Measurements from ENCODE around the gene KCNK16. TPM values are rescaled to one million over a fixed set of nuclear protein-coding genes. Genes with fewer than 3 reads are reported as not detected.

Gene KCNK16
- total RNA-seq, 1 experiment from 2014 or later = not detected

- in situ Hi-C loops (cut with HindIII; ENCODE audit: low pct_unique_long_range_greater_than_20kb, low sequenced_read_pairs) = no loop called here
- no peak for DNase-seq (ENCODE audit: low read depth, low spot score)
Observed at GRCh38 chr6:39344821-39345280, 22.3 kb upstream of the KCNK16 start.

GRCh38 chr6:39343396-39343870 is 20.9 kb upstream of the KCNK16 start:
- in situ Hi-C loops (cut with HindIII; ENCODE audit: low pct_unique_long_range_greater_than_20kb, low sequenced_read_pairs) = no loop called here
- no peak for DNase-seq (ENCODE audit: low read depth, low spot score)

GRCh38 chr6:39342692-39343395 is 20.3 kb upstream of the KCNK16 start:
- no peak for DNase-seq (ENCODE audit: low read depth, low spot score)
- in situ Hi-C loops (cut with HindIII; ENCODE audit: low pct_unique_long_range_greater_than_20kb, low sequenced_read_pairs) = no loop called here

- DNase-seq (ENCODE audit: low read depth, low spot score) = no peak
- in situ Hi-C loops (cut with HindIII; ENCODE audit: low pct_unique_long_range_greater_than_20kb, low sequenced_read_pairs) = no loop called here
Observed at GRCh38 chr6:39341937-39342336, 19.4 kb upstream of the KCNK16 start.

- DNase-seq (ENCODE audit: low read depth, low spot score) = no peak
- in situ Hi-C loops (cut with HindIII; ENCODE audit: low pct_unique_long_range_greater_than_20kb, low sequenced_read_pairs) = no loop called here
Observed at GRCh38 chr6:39341352-39341751, 18.9 kb upstream of the KCNK16 start.

- in situ Hi-C loops (cut with HindIII; ENCODE audit: low pct_unique_long_range_greater_than_20kb, low sequenced_read_pairs) = no loop called here
- no peak for DNase-seq (ENCODE audit: low read depth, low spot score)
Observed at GRCh38 chr6:39339868-39340550, 17.5 kb upstream of the KCNK16 start.

GRCh38 chr6:39339096-39339867 is 16.8 kb upstream of the KCNK16 start:
- in situ Hi-C loops (cut with HindIII; ENCODE audit: low pct_unique_long_range_greater_than_20kb, low sequenced_read_pairs) = no loop called here
- DNase-seq (ENCODE audit: low read depth, low spot score) = no peak

- DNase-seq (ENCODE audit: low read depth, low spot score) = no peak
- in situ Hi-C loops (cut with HindIII; ENCODE audit: low pct_unique_long_range_greater_than_20kb, low sequenced_read_pairs) = no loop called here
Observed at GRCh38 chr6:39338397-39338796, 15.9 kb upstream of the KCNK16 start.

GRCh38 chr6:39335780-39336545 is 13.5 kb upstream of the KCNK16 start:
- in situ Hi-C loops (cut with HindIII; ENCODE audit: low pct_unique_long_range_greater_than_20kb, low sequenced_read_pairs) = no loop called here
- no peak for DNase-seq (ENCODE audit: low read depth, low spot score)

GRCh38 chr6:39333644-39334438 is 11.3 kb upstream of the KCNK16 start:
- DNase-seq (ENCODE audit: low read depth, low spot score) = no peak
- in situ Hi-C loops (cut with HindIII; ENCODE audit: low pct_unique_long_range_greater_than_20kb, low sequenced_read_pairs) = no loop called here

- no peak for DNase-seq (ENCODE audit: low read depth, low spot score)
- in situ Hi-C loops (cut with HindIII; ENCODE audit: low pct_unique_long_range_greater_than_20kb, low sequenced_read_pairs) = no loop called here
Observed at GRCh38 chr6:39330476-39330875, 8.0 kb upstream of the KCNK16 start.

GRCh38 chr6:39330057-39330456 is 7.6 kb upstream of the KCNK16 start:
- no peak for DNase-seq (ENCODE audit: low read depth, low spot score)
- in situ Hi-C loops (cut with HindIII; ENCODE audit: low pct_unique_long_range_greater_than_20kb, low sequenced_read_pairs) = no loop called here

GRCh38 chr6:39328066-39328465 is 5.6 kb upstream of the KCNK16 start:
- no peak for DNase-seq (ENCODE audit: low read depth, low spot score)
- in situ Hi-C loops (cut with HindIII; ENCODE audit: low pct_unique_long_range_greater_than_20kb, low sequenced_read_pairs) = no loop called here

GRCh38 chr6:39327507-39327906 is 5.0 kb upstream of the KCNK16 start:
- in situ Hi-C loops (cut with HindIII; ENCODE audit: low pct_unique_long_range_greater_than_20kb, low sequenced_read_pairs) = no loop called here
- DNase-seq (ENCODE audit: low read depth, low spot score) = no peak

GRCh38 chr6:39321761-39322160 is 741 bp downstream of the KCNK16 start:
- no peak for DNase-seq (ENCODE audit: low read depth, low spot score)
- in situ Hi-C loops (cut with HindIII; ENCODE audit: low pct_unique_long_range_greater_than_20kb, low sequenced_read_pairs) = no loop called here

GRCh38 chr6:39320363-39320984 is 2.0 kb downstream of the KCNK16 start:
- no peak for DNase-seq (ENCODE audit: low read depth, low spot score)
- in situ Hi-C loops (cut with HindIII; ENCODE audit: low pct_unique_long_range_greater_than_20kb, low sequenced_read_pairs) = no loop called here

All from SK-MEL-5 (cell line).